GM12878 (cell line): Measurements from ENCODE around the gene IRS2. TPM values are rescaled to one million over a fixed set of nuclear protein-coding genes. Genes with fewer than 3 reads are reported as not detected.

ENCODE experiments used
- ATAC-seq: fragments of 200-7000 bp; cut with Tn5 transposase; 3 replicates; pipeline ENCODE4 v1.9.1; 2020; ENCODE audit warnings: mild to moderate bottlenecking, moderate library complexity
- BruUV-seq: library from RNA; stranded (reverse); fragments of 400-500 nt; replicated peaks from 2 replicates; lab custom pipeline; 2021; lab: Mats Ljungman, UMichigan
- CTCF ChIA-PET: fragments of 300-600 bp; sonication (Branson Sonifier 250); formaldehyde crosslinking; extraction: SDS; loops from one replicate; lab custom pipeline; 2021; ENCODE audit warnings: inconsistent platforms; lab: Yijun Ruan, JAX
- POLR2A ChIA-PET: fragments of 350-600 bp; formaldehyde crosslinking; extraction: SDS; loops from one replicate; lab custom pipeline; 2021; ENCODE audit warnings: inconsistent platforms; lab: Charles Lee
- RAD21 ChIA-PET: fragments of 300-600 bp; sonication (Branson Sonifier 250); formaldehyde crosslinking; loops from one replicate; lab custom pipeline; 2023; ENCODE audit warnings: antibody characterized with exemption; ENCODE audit not compliant: unreplicated experiment; lab: Charles Lee
- SMC1A ChIA-PET: fragments of 300-600 bp; sonication (Branson Sonifier 250); formaldehyde crosslinking; loops from one replicate; lab custom pipeline; 2023; ENCODE audit not compliant: unreplicated experiment, uncharacterized antibody; lab: Charles Lee
- DNase-seq: peaks from one replicate; pipeline ENCODE4 v3.0.0-alpha.2; 2011; ENCODE audit warnings: low read depth, low spot score
- FAIRE-seq: peaks from 3 replicates; lab custom pipeline; 2011; peaks lifted over from hg19 to GRCh38; lab: Jason Lieb, UNC
- H2AFZ ChIP-seq: 2 replicates; pipeline ENCODE4 v1.6.0; 2011; ENCODE audit warnings: low read depth, low read length, control low read depth; ENCODE audit not compliant: control insufficient read depth
- H3K27ac ChIP-seq: 2 replicates; pipeline ENCODE4 v1.5.1; 2011; ENCODE audit warnings: control low read depth; ENCODE audit not compliant: control insufficient read depth, insufficient read depth
- H3K27me3 ChIP-seq, 2 experiments: replicated peaks in 1 of 2; 2 replicates each; pipeline versions ENCODE4 v1.6.0 to v1.6.1; 2011; ENCODE audit warnings: low read length in 1 of 2; ENCODE audit not compliant: control insufficient read depth in 2 of 2, insufficient read depth in 2 of 2
- H3K36me3 ChIP-seq, 2 experiments: 2 replicates each; pipeline ENCODE4 v1.5.1; 2011; ENCODE audit warnings: low read length in 1 of 2; ENCODE audit not compliant: control insufficient read depth in 2 of 2, insufficient read depth in 2 of 2
- H3K4me1 ChIP-seq: 2 replicates; pipeline ENCODE4 v1.6.1; 2011; ENCODE audit warnings: mild to moderate bottlenecking, low read length, moderate library complexity, mixed read lengths; ENCODE audit not compliant: control insufficient read depth, insufficient read depth
- H3K4me2 ChIP-seq: 2 replicates; pipeline ENCODE4 v1.6.0; 2011; ENCODE audit warnings: control low read depth; ENCODE audit not compliant: control insufficient read depth, insufficient read depth
- H3K4me3 ChIP-seq: fragments of 200-600 bp; sonication (generic); 2 replicates; pipeline ENCODE4 v1.5.1; 2016
- H3K79me2 ChIP-seq: 2 replicates; pipeline ENCODE4 v1.6.0; 2011; ENCODE audit warnings: low read length; ENCODE audit not compliant: control insufficient read depth, insufficient read depth
- H3K9ac ChIP-seq: 2 replicates; pipeline ENCODE4 v1.8.0; 2011; ENCODE audit warnings: low read length, control low read depth, mixed read lengths; ENCODE audit not compliant: control insufficient read depth, insufficient read depth
- H3K9me3 ChIP-seq: replicated peaks from 3 replicates; pipeline ENCODE4 v1.5.1; 2011; ENCODE audit warnings: mild to moderate bottlenecking, low read length; ENCODE audit not compliant: control insufficient read depth, insufficient read depth
- H4K20me1 ChIP-seq: 2 replicates; pipeline ENCODE4 v1.6.0; 2011; ENCODE audit not compliant: control insufficient read depth, insufficient read depth
- ASH2L ChIP-seq: fragments of 300-600, 200-600 bp; sonication (generic); IDR thresholded peaks from 2 replicates; pipeline ENCODE4 v1.6.1; 2017; ENCODE audit warnings: low read depth, mild to moderate bottlenecking, borderline replicate concordance
- ESRRA ChIP-seq: IDR thresholded peaks from 2 replicates; pipeline ENCODE4 v1.6.1; 2012; ENCODE audit warnings: mild to moderate bottlenecking, low read length, improper control_type of control experiment
- IKZF2 ChIP-seq, 2 experiments: fragments of 450-650 bp; IDR thresholded peaks; 2 replicates each; pipeline ENCODE4 v1.6.1; 2017; ENCODE audit warnings: mild to moderate bottlenecking in 2 of 2, moderate library complexity in 2 of 2
- KAT2A ChIP-seq: conservative IDR thresholded peaks from 2 replicates; pipeline ENCODE4 v1.6.1; 2011; ENCODE audit warnings: low read depth, low read length; ENCODE audit not compliant: control insufficient read depth
- MYB ChIP-seq: fragments of 150-350 bp; IDR thresholded peaks from 2 replicates; pipeline ENCODE4 v1.6.1; 2014; ENCODE audit warnings: mild to moderate bottlenecking, low read depth, low read length, borderline replicate concordance
- NBN ChIP-seq: fragments of 450-650 bp; IDR thresholded peaks from 2 replicates; pipeline ENCODE4 v1.6.1; 2016
- NFYA ChIP-seq: IDR thresholded peaks from 2 replicates; pipeline ENCODE4 v1.6.1; 2011; ENCODE audit warnings: low read depth, mild to moderate bottlenecking, low read length, improper control_type of control experiment, borderline replicate concordance
- SUZ12 ChIP-seq: fragments of 200-600 bp; sonication (generic); IDR thresholded peaks from one replicate; pipeline ENCODE4 v1.6.1; 2018; ENCODE audit warnings: antibody characterized with exemption, mild to moderate bottlenecking; ENCODE audit not compliant: unreplicated experiment
- TAF1 ChIP-seq: IDR thresholded peaks from 2 replicates; pipeline ENCODE4 v1.6.1; 2011; ENCODE audit warnings: mild to moderate bottlenecking, low read depth, low read length, borderline replicate concordance
- ZNF24 ChIP-seq: fragments of 450-650 bp; IDR thresholded peaks from 2 replicates; pipeline ENCODE4 v1.6.1; 2017; ENCODE audit warnings: antibody characterized with exemption, mild to moderate bottlenecking
- ZSCAN29 ChIP-seq: fragments of 450-650 bp; IDR thresholded peaks from 2 replicates; pipeline ENCODE4 v1.6.1; 2017; ENCODE audit warnings: mild to moderate bottlenecking, moderate library complexity
- WGBS: methylation state at CpG from one replicate; pipeline ENCODE4 v1.1.6; 2016; ENCODE audit warnings: low lambda C conversion rate; ENCODE audit not compliant: insufficient replicate concordance, insufficient coverage; ENCODE audit errors: missing lambda C conversion rate; 5-methylcytosine and 5-hydroxymethylcytosine counted together
- in situ Hi-C: fragments of 300-500 bp; cut with MboI; formaldehyde crosslinking; loops from 9 replicates; pipeline ENCODE4 v1.14.3; 2018; ENCODE audit warnings: mixed read lengths
- intact Hi-C: fragments of 100-400 bp; cut with micrococcal nuclease; formaldehyde crosslinking; loops from one replicate; pipeline ENCODE4 v1.14.2; 2022; ENCODE audit not compliant: unreplicated experiment
- polyA plus RNA-seq, 11 experiments: library from polyadenylated mRNA; depleted of rRNA in 4 of 11; unstranded in 6 of 11; stranded (reverse) in 5 of 11; fragments of >200 nt; fragmentation: Nextera tagmentation in 4 of 11; fragmentation: Illumina TruSeq in 1 of 11; extraction: Ambion mirVana in 4 of 11; extraction: Trizol in 1 of 11; gene quantifications; 1 replicate in 1 of 11; 2 replicates in 10 of 11; pipeline versions ENCODE4 v1.2.1 to v1.2.3, GENCODE V29; 2011 to 2016; ENCODE audit warnings: inconsistent platforms in 2 of 11, missing spikeins in 2 of 11, low read depth in 1 of 11
- total RNA-seq, 4 experiments: library from RNA; depleted of rRNA in 3 of 4; stranded (reverse); fragments of >200 nt in 3 of 4; fragmentation: Illumina TruSeq in 1 of 4; extraction: Trizol in 1 of 4; gene quantifications; 2 replicates each; pipeline versions ENCODE4 v1.2.1 to v1.2.3, GENCODE V29; 2013 to 2021
- TF ChIP-seq, protein P1 (sequence below): fragments of 450-650 bp; formaldehyde crosslinking; IDR thresholded peaks from 2 replicates; pipeline ENCODE4 v1.4.0; 2020; ENCODE audit warnings: mild to moderate bottlenecking, moderate library complexity
- TF ChIP-seq, protein P2 (sequence below): IDR thresholded peaks from 2 replicates; pipeline ENCODE4 v1.6.1; 2011; ENCODE audit warnings: low read depth, mild to moderate bottlenecking, low read length, moderate library complexity, borderline replicate concordance; ENCODE audit errors: extremely low read depth
- TF ChIP-seq, protein P3 (sequence below): fragments of 450-650 bp; IDR thresholded peaks from 2 replicates; pipeline ENCODE4 v1.6.1; 2017; ENCODE audit warnings: mild to moderate bottlenecking, moderate library complexity
- TF ChIP-seq, protein P4 (sequence below): IDR thresholded peaks from 2 replicates; pipeline ENCODE4 v1.6.1; 2012; ENCODE audit warnings: low read depth, low read length, improper control_type of control experiment

Gene IRS2
- total and polyA plus RNA-seq, 10 of the 15 experiments (the other 5 are each of a cell fraction or from before 2014, with no cell fraction given), result 0.01 to 0.31 (median 0.07) TPM; not detected in 6

DNA sequence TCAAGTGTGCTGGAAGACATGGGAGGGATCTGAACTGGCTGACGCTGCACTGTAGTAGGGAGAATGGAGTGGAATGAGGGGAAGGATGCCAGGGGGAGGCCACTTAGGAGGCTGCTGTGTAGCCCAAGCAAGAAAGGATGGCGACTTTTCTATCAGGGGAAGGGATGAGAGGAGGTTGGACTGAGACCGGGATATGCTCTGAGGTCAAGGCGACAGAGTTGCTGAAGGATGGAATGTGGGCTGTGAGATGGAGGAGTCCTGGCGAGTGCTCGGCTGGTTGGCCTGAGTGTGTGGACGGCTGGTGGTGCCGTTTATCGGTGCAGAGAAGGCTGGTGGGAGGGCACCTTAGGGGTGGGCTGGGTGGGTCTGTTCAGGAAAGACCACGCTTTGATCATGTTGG is 45.7 kb downstream of the IRS2 start:
- ChIA-PET RAD21 (no interaction called here), SMC1A (no interaction called here), POLR2A (no interaction called here), CTCF (no interaction called here)
- FAIRE-seq (no peak), ATAC-seq (no peak), DNase-seq (no peak)
- no peaks in the 10 kb centered on the region for H3K79me2 ChIP-seq
- H2AFZ ChIP-seq, result no peak overlapping the region
- H3K4me3 ChIP-seq, result no peak overlapping the region
- intact Hi-C loops, result no loop called here
- H3K27ac ChIP-seq, result no peak overlapping the region
- H3K9ac ChIP-seq, result no peak overlapping the region
- 0 out of 4 replicates have a peak, but pooled peaks cover 0 to 2% of the 10 kb centered on the region in 2 experiments for H3K27me3 ChIP-seq
- in situ Hi-C loops, result no loop called here
- no peaks in the 10 kb centered on the region for H3K36me3 ChIP-seq
- H3K9me3 ChIP-seq, result no peaks in the 10 kb centered on the region
- 28% methylated on average over 10 of the region's 10 CpGs for WGBS
- H3K4me2 ChIP-seq, result no peak overlapping the region
- H3K4me1 ChIP-seq, result no peaks in the 10 kb centered on the region
- H4K20me1 ChIP-seq, result no peaks in the 10 kb centered on the region
- no TSS peak for BruUV-seq
- TF ChIP-seq SUZ12 (no peak), MYB (no peak), ZNF24 (no peak), KAT2A (no peak), ZSCAN29 (no peak), TAF1 (no peak), ESRRA (no peak), NBN (no peak), IKZF2 (IDR thresholded peaks at IDR 0.05) (no peak), ASH2L (no peak), NFYA (no peak)
- TF ChIP-seq, protein P1, sequence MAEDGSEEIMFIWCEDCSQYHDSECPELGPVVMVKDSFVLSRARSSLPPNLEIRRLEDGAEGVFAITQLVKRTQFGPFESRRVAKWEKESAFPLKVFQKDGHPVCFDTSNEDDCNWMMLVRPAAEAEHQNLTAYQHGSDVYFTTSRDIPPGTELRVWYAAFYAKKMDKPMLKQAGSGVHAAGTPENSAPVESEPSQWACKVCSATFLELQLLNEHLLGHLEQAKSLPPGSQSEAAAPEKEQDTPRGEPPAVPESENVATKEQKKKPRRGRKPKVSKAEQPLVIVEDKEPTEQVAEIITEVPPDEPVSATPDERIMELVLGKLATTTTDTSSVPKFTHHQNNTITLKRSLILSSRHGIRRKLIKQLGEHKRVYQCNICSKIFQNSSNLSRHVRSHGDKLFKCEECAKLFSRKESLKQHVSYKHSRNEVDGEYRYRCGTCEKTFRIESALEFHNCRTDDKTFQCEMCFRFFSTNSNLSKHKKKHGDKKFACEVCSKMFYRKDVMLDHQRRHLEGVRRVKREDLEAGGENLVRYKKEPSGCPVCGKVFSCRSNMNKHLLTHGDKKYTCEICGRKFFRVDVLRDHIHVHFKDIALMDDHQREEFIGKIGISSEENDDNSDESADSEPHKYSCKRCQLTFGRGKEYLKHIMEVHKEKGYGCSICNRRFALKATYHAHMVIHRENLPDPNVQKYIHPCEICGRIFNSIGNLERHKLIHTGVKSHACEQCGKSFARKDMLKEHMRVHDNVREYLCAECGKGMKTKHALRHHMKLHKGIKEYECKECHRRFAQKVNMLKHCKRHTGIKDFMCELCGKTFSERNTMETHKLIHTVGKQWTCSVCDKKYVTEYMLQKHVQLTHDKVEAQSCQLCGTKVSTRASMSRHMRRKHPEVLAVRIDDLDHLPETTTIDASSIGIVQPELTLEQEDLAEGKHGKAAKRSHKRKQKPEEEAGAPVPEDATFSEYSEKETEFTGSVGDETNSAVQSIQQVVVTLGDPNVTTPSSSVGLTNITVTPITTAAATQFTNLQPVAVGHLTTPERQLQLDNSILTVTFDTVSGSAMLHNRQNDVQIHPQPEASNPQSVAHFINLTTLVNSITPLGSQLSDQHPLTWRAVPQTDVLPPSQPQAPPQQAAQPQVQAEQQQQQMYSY (CRISPR knock-in tag), result no peak
- TF ChIP-seq, protein P2, sequence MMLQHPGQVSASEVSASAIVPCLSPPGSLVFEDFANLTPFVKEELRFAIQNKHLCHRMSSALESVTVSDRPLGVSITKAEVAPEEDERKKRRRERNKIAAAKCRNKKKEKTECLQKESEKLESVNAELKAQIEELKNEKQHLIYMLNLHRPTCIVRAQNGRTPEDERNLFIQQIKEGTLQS, result no peak
- TF ChIP-seq, protein P3, sequence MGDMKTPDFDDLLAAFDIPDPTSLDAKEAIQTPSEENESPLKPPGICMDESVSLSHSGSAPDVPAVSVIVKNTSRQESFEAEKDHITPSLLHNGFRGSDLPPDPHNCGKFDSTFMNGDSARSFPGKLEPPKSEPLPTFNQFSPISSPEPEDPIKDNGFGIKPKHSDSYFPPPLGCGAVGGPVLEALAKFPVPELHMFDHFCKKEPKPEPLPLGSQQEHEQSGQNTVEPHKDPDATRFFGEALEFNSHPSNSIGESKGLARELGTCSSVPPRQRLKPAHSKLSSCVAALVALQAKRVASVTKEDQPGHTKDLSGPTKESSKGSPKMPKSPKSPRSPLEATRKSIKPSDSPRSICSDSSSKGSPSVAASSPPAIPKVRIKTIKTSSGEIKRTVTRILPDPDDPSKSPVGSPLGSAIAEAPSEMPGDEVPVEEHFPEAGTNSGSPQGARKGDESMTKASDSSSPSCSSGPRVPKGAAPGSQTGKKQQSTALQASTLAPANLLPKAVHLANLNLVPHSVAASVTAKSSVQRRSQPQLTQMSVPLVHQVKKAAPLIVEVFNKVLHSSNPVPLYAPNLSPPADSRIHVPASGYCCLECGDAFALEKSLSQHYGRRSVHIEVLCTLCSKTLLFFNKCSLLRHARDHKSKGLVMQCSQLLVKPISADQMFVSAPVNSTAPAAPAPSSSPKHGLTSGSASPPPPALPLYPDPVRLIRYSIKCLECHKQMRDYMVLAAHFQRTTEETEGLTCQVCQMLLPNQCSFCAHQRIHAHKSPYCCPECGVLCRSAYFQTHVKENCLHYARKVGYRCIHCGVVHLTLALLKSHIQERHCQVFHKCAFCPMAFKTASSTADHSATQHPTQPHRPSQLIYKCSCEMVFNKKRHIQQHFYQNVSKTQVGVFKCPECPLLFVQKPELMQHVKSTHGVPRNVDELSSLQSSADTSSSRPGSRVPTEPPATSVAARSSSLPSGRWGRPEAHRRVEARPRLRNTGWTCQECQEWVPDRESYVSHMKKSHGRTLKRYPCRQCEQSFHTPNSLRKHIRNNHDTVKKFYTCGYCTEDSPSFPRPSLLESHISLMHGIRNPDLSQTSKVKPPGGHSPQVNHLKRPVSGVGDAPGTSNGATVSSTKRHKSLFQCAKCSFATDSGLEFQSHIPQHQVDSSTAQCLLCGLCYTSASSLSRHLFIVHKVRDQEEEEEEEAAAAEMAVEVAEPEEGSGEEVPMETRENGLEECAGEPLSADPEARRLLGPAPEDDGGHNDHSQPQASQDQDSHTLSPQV, result no peak
- TF ChIP-seq, protein P4, sequence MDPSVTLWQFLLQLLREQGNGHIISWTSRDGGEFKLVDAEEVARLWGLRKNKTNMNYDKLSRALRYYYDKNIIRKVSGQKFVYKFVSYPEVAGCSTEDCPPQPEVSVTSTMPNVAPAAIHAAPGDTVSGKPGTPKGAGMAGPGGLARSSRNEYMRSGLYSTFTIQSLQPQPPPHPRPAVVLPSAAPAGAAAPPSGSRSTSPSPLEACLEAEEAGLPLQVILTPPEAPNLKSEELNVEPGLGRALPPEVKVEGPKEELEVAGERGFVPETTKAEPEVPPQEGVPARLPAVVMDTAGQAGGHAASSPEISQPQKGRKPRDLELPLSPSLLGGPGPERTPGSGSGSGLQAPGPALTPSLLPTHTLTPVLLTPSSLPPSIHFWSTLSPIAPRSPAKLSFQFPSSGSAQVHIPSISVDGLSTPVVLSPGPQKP, result no peak
